Kidney capillary endothelial cell (primary cell): Measurements from ENCODE around the gene MED31.
A peak's percentile ranks its signal among the peaks of the same experiment; 100 is the strongest.
"Not testable (repeated sequence)": the region's sequence is repeated elsewhere in the genome, so short reads cannot be mapped to it uniquely, and the experiment has no call there.

Source experiments
- DNase-seq: peaks from one replicate; pipeline ENCODE4 v3.0.0-alpha.2; 2018; ENCODE audit warnings: low spot score

MED31 gene

DNA sequence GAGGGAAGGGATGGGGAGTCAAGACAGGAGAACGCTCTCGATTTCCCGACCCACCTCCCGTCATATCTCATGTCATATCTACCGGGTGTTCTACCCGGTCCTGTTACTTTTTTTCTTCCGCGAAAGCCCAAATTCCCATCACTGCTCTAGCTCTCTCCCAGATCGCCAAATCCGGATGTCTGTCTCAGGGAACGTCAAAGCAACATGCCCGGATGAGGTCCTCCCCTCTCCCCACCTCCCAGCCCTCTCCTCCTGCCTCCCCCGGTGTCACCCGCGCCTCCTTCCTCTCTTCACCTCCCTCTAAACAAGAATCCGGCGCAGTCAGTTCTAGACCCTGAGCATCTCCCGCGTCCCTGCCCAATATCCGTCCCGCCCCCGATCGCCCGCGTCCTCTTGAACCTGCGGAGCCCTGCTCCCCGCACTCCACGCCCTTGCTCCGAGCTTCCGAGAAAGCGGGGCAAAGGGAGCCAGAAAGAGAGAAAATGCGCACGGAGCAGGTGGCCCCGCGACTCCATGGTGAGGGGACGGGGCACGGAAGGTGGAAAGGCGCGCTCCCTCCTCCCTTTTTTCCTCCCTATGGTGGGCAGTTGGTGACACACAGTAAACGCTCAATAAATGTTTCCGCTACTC is 4.4 kb upstream of the MED31 start:
- DNase-seq: not testable (repeated sequence)

DNA sequence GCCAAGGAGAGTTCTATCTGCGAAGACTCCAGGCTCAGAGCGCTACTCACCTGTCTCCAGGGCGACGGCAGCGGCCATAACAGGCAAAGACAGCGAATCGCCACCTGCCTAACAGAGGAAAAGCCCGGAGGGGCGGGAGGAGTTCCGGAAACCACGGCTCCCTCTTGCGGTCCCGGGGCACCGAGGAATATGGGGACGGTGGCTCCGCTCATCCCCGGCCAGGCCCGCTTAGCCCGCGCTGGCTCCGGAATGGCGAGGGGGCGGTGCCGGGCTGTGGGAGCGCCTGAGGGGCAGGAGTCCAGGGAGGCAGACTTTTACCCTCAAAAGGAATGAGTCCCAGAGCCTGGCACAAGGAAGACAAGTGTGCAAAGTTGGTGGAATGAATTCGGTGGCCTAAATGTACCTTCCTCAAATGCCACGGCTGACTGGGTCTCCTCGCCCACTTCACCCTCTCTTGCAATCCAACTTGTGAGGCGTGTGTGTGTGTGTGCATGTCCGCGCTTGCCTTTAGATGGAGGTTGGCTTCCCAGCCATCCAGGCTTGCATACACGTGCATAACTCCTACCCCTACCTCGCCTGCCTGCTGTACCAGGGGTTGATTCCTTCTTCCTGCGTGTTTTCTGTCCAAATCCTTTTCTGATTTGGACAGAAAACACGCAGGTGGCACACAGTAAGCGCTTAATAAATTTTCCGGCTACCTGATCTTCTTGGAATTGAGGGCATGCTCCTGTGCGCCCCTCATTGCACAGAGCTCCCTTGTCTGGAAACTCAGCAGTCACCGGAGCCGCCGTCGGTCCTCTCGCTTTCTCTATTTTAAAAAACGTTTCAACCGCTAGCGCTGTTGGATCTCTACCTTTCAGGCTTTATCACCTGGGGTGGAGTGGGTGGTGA is 3.7 kb upstream of the MED31 start:
- no peak for DNase-seq

DNA sequence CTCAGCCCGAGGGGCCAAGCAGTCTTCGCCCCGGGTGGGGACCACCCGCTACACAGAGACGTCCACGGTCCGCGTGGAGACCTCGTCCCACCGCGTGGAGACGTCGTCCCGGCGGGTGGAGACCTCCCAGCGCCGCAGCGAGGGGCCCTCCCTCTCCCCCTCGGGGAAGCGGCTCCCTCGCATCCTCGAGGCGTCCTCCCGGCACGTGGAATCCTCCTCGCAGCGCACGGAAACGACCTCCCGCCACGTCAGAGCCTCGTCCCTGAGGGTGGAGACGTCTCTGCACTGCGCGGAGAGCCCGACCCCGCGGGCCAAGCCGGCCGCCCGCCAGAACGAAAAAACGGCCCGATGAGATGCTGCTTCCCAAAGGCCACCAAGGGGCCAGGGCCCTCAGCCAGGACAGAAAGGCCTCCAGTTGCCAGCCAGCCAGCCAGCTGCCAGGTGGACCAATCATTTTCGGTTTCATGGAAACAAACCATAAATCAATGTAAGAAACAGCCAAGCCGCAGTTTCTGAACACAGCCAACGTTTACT is 581 bp upstream of the MED31 start:
- no peak for DNase-seq

DNA sequence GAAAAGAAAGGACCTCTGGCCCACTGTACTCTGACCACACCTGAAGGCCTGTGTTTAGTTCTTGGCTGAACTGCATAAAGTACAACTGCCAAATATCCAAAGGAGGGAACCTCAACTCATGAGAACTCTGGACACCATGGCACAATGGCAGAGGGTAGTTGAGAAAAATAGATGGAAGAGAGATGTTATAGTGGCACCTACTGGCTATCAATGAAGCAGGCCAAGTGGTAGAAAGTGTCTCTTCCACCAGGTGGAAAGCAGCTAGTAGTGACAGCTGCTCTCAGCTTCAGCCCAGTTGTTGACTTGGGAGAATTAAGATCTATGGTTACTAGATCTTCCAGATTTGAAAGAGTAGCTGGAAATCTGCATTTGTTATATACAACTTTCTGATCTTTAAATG is 3.2 kb downstream of the MED31 start:
- no peak for DNase-seq

DNA sequence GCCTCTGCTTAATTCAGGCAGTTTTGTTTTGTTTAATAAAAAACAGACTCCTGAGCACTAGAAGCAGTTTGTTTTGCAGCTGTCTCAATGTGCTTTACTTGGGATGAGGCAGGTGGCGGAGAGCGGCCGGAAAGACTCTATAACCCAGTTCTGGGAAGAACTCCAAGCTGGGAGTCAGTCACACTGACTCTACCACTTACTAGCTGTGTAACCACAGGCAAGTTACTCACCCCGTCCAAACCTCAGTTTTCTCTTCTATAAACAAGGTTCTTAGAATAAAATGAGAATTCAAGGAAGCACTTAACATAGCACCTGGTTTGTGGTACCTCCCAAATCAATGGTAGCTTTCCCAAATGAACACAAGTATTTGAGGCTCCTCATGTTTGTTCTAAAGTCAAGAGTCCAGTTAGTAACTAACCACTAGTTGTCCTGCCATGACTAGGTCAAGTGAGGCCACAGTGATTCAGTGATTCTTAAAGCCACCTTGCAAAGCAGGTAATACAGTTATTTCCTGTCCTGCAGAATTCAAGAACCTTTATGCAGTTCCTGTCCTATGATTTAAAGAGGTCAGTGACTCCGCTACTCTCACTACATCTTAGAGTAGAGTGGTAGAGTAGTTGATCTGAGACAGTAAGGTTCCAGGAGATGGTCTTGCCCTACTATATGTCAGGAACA is 7.8 kb downstream of the MED31 start:
- DNase-seq: no peak

DNA sequence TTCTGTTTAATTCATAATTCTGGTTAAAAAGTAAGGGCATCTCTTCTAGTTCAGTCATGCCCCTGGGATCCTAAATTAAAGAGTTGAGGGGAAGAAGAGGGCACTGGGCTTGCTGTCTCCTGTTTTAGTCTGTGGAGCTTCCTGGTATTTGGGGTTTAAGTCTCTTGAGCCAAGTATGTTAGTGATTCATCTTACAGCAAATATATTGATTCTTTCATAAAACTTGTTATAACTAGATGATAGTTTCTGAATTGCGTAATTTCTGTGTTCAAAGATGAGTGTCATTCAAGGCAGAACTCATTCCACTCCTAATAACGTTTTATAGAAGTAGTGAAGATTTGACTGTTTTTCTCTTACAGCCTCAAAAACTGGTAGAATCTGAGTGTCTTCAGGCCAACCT is 8.8 kb downstream of the MED31 start:
- DNase-seq: no peak

DNA sequence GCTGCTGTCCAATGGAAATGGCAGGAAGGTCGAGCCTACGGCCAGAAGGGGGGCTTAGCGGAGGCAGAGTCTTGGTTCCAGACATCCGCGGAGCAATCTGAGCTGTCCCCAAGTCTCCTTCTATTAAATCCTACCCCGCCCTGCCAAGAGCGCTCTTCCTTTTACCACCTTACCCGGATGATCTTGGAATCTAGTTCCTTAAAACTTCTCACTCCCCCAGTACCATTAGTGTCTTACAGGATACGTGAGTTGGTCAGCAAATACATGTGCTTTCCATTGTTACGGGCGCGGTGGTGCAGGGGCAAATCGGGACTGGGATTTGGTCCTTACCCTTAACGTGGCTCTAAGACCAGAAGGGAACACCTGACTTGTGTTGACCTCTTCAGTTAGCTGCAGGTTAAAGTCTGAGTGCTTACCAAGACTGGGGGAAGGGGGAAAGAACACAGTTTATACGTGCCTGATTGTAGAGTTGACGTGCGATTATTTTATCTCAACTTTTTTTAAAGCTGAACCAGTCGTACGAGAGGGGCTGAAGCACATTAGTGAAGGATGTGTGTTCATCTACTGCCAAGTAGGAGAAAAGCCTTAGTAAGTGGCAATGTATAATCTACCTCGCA is 10.1 kb downstream of the MED31 start:
- DNase-seq: no peak

DNA sequence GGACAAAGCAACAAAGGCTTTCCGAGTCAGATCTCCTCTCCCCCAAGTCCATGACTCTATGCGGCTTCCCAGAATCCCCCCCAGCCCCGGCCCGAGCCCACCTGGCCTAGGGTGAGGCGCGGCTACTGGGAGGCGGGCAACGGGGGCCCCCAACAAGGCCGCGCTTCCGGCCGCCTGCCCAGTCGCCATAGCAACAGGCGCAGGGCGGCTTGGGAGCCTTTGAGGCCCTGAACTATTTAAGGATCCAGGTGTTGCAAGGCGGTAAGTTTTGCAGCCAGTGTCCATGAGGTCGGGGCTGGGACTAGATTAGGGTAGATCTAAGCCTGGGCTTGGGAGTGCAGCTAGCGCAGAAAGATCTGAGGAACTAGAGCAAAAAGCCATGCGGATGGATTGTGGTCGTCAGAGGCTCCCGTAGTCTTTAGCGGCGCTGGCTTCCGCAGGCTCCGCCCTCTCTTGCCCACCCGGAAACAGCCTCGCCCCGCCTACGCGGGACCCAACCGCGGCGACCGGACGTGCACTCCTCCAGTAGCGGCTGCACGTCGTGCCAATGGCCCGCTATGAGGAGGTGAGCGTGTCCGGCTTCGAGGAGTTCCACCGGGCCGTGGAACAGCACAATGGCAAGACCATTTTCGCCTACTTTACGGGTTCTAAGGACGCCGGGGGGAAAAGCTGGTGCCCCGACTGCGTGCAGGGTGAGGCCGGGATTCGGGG is 10.7 kb downstream of the MED31 start, which contains the start of the genes KIAA0753 and TXNDC17:
Gene KIAA0753, minus strand, starts transcription at position 176 of the 711 bp plus-strand sequence. CDS start 5,608 bp downstream, outside the sequence.
Gene TXNDC17, plus strand, starts transcription at position 525 of the 711 bp plus-strand sequence. Its CDS starts 23 bp downstream, at position 548.
- DNase-seq: peak; percentile 87

DNA sequence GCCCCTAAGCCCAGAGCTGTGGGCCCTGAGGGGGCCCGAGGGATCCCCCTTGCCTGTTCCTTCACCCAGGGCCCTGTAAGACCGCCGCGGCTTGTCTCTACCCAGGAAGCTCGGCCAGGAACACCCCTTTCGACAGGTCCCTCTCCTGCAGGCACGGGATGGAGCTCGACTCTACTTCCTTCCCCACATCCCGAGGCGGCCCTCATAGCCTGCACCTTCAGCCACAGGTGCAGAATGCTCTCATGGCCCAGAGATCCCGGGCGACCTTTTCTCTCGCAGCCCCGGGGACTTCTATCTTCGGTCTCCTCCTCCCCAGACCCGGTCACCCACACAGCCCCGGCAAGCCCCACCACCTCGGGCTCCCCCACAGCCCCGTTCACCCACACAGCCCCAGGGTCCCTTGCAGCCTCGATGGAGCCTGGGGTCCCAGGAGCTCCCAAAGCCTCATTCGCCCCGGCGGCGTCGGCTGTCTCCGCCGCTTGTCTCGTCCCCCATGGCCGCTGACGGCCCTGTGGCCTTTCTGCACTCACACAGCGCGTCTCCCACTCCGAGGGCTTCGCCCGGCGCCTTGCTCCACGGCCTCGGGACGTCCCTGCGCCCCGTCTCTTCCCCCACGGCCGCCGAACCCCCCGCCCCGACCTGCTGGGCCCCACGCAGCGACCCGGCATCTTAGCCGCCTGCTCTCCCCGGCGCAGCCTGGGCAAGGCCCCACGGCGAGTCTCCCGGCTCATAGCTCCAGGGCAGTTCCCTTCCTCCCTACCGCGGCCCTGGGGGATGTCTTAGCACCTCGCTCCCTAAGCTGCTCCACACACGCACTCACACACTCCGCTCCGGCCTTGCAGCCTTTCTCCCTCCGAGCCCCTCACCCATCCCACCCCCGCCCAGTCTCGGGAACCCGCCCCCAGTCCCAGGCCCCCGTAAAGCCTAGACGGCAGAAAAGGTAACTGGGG is 11.5 kb downstream of the MED31 start:
- peak; percentile 27 for DNase-seq

DNA sequence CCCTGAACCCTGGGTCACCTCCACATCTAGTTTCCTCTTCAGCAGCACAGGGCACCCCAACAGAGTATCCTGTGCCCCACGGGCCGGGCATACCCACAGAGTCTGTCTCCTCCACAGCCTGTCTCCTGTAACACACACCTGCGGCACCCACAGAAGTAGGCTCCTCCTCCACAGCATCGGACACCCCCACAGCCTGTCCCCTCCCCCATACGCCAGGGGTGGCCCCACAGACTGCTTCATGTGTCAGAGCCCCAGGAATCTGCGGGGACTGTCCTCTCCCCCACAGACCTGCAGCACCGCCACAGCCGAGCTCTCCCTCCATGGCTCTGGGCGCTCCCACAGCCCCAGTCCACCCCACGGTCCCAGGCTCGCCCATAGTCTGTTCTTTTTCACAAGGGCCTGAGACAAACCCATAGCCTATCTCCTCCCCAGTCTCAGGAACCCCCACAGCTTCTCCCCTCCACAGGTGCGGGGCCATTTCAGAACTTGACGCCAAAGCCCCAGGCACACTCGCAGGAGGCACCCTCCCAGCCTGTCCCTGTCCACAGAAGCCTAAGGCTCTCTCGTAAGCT is 12.3 kb downstream of the MED31 start:
- DNase-seq: no peak

DNA sequence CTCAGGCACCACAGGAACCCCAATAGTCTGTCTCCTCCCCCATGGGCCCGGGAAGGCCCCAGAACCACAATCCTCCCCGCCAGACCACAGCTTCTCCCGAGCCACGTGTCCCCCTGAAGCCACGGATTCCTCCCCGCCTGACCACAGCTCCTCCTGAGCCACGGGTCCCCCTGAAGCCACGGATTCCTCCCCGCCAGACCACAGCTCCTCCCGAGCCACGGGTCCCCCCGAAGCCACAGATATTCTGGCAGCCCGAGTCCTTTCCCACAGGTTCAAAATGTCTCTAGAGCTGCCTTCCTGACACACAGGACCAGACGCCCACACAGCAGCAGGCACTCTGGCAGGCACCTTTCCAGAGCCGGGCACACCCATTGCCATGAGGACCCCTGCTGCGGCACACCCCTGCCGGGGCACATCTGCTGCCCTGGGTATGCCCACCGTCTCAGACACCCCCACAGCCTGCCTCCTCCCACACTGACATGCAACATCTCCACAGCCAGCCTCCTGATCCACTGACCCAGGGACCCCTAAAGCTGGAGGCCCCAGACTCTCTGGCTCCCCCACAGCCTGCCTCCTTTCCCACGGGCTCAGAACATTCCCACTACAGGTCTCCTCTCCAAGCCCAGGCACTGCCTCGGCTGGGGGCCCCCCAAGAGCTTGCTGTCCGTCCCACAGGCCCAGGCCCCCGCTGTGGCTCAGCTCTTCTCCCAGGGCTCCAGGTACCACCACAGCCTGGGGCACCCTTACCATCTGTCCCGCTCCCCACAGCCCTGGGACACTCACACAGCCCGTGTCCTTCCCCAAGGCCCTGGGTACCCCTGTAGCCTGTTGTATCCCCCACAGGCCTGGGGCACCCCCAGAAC is 13.1 kb downstream of the MED31 start:
- no peak for DNase-seq

DNA sequence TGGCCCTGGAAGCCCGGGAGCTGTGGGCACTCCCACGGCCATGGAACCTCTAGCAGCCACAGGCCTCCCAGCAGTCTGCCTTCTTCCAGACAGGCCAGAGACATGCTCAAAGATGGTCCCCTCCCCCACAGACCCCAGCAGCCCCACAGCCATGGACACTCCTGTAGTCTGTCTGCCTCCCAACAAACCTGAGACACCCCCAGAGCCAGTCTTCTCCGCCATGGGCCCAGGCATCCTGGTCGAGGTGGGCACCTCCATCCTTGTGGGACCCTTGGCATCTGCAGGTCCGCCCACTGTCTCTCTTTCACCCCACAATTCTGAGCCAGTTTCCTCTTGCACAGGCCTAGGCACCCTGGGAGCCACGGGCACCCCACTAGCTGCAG is 14.0 kb downstream of the MED31 start:
- no peak for DNase-seq

DNA sequence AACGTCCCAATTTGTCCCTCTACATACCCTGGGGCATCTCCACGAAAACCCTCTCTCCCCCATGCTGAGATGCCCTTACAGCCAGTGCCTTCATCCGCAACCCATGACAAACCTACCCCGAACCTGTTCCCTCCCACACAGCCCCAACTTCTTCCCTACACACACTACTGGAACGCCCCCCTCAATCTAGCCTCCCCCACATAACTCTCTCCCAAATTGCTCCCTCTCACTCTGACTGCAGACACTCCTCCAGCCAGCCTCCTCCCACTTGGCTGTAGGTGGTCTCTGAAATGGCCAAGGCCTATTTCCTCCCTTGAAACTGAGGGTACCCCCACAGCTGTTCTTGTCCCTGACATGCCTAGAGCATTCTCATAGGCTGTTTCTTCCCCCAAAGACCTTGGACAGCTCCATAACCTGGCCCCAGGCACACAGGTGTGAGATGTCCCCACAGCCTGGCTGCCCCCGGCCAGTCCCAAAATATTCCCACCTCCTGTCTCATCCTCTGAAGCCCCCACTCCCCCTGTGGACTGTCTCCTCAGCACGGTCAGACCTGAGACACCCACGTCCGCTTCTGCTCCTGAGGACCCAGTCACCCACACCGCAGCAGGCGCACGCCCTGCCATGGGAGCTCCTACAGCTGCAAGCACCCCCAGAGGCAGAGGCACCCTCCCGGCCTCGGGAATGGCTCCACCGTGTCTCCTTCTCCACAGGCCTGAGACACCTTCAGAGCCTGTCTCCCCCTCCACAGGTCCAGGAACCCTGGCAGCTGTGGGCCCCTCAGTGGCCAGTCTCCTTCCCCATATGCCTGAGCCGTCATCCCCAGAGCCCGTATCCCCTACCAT is 14.6 kb downstream of the MED31 start:
- no peak for DNase-seq

DNA sequence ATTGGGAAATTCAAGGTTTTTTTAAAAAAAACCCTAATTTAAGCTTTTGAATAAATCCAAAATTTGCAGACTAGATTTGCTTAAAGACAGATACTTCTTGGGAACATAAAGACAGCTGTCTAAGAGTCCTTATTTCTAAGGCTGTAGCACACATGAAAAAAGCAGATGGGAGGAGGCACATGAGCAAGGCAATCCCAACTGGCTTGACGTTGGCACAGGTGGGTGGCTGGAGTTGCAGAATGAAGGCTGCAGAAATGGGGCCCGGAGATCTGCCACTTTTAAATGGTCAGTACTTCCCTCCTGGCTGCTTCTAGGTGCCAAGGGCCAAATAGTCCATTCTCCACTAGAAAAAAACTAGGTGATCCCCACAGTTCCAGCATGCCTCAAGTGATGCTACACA is 15.3 kb downstream of the MED31 start:
- no peak for DNase-seq

DNA sequence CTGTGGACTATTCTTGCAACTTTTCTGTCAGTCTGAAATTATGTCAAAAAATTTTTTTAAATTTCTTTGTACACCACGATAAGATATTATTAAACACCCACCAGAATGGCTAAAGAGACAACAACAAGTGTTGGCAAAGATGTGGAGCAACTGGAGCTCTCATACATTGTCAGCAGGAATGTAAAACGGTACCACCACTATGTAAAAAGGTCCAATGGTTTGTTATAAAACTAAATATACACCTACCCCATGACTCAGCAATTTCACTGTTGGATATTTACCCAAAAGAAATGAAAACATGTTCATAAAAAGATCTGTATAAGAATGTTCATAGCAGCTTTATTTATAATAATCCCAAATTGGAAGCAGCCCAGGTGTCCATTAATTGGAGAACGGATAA is 18.1 kb downstream of the MED31 start:
- no peak for DNase-seq

DNA sequence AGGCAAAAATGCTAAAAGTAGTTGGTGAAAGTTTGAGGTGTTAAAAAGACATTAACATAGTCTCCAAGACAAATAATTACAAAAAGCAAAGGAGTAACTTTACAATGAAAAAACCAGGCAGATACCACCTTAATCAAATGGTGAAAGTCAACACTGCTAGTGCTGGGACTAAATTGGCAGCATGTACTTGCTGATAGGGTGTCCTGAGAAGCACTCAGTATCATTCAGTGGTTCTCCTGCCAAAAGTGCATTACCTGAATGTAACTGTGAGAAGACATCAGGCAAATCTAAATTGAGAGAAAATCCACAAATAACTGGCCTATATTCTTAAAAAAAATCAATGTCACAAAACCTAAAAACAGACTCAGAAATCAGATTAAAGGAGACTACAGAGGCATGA is 18.9 kb downstream of the MED31 start:
- DNase-seq: no peak

DNA sequence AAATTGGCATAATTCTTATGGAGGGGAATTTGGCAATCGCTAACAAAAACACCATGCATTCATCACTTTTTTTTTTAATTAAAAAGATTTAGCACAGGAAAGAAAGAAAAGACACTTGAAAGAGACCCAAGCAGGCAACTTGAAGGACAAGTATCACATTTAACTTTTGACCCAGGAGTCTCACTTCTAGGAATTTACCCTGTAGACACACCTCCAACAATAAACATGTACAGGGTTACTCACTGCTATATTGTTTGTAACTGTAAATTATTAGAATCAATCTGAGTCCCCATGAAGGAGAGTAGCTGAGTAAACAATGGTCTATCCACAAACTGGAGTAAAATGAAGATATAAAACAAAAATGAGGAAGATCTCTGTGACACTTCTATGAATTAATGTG is 21.0 kb downstream of the MED31 start:
- DNase-seq: no peak

DNA sequence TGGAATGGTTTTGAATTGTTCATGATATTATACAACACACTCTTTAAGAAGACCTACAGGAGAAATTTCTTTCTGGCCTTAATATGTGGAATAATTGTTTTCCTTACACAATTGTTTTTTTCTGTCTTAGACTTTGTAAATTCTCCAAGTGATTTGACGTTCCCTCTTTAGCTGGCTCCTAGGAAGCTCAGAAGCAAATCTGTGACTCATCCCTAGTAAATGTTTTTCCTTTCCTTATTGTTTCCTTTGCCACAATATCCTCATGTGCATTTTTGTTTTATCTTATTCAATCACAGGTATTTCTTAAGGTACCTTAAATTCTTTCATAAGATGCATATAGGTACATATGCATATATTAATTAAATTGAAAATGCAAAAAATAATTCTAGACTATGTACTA is 24.4 kb downstream of the MED31 start:
- DNase-seq: peak; percentile 17
